Osteoblast (primary cell): ENCODE results near the gene P2RX6. TPM values are rescaled to one million over a fixed set of nuclear protein-coding genes. Genes with fewer than 3 reads are reported as not detected.
A peak's percentile ranks its signal among the peaks of the same experiment; 100 is the strongest.
"Not testable (repeated sequence)": the region's sequence is repeated elsewhere in the genome, so short reads cannot be mapped to it uniquely, and the experiment has no call there.

Source experiments
- DNase-seq: peaks from one replicate; pipeline ENCODE4 v3.0.0; 2011; ENCODE audit warnings: low spot score, mixed read lengths; ENCODE audit not compliant: insufficient read length; ENCODE audit errors: missing footprints
- H2AFZ ChIP-seq: 2 replicates; pipeline ENCODE4 v1.6.0; 2011; ENCODE audit warnings: mild to moderate bottlenecking, low read length
- H3K27ac ChIP-seq: 2 replicates; pipeline ENCODE4 v1.5.1; 2011; ENCODE audit warnings: mild to moderate bottlenecking, low read depth, low read length, moderate library complexity
- H3K27me3 ChIP-seq: 2 replicates; pipeline ENCODE4 v1.6.0; 2012; ENCODE audit warnings: mild to moderate bottlenecking, control low read depth, inconsistent platforms, low read length, moderate library complexity; ENCODE audit not compliant: insufficient read depth
- H3K36me3 ChIP-seq: 2 replicates; pipeline ENCODE4 v1.5.1; 2011; ENCODE audit warnings: mild to moderate bottlenecking, low read length, control low read depth, moderate library complexity; ENCODE audit not compliant: insufficient read depth
- H3K4me1 ChIP-seq: 2 replicates; pipeline ENCODE4 v1.5.1; 2011; ENCODE audit warnings: mild to moderate bottlenecking, low read length, control low read depth, moderate library complexity; ENCODE audit not compliant: insufficient read depth
- H3K4me2 ChIP-seq: 2 replicates; pipeline ENCODE4 v1.6.0; 2011; ENCODE audit warnings: mild to moderate bottlenecking, low read length; ENCODE audit not compliant: insufficient read depth
- H3K4me3 ChIP-seq: fragments of 200-600 bp; sonication (generic); 3 replicates; pipeline ENCODE4 v1.5.1; 2012; ENCODE audit warnings: mild to moderate bottlenecking, low read length, inconsistent platforms; ENCODE audit not compliant: insufficient read depth
- H3K79me2 ChIP-seq: 2 replicates; pipeline ENCODE4 v1.6.0; 2012; ENCODE audit warnings: mild to moderate bottlenecking, low read length, control low read depth, inconsistent platforms; ENCODE audit not compliant: insufficient read depth
- H3K9me3 ChIP-seq: 2 replicates; pipeline ENCODE4 v1.5.1; 2011; ENCODE audit warnings: low read depth, low read length, control low read depth
- H4K20me1 ChIP-seq: 2 replicates; pipeline ENCODE4 v1.6.0; 2012; ENCODE audit warnings: mild to moderate bottlenecking, low read length, control low read depth; ENCODE audit not compliant: insufficient read depth
- CTCF ChIP-seq: IDR thresholded peaks from 2 replicates; pipeline ENCODE4 v1.5.1; 2011; ENCODE audit warnings: mild to moderate bottlenecking, low read depth, low read length, moderate library complexity; ENCODE audit errors: extremely low read depth
- total RNA-seq: library from RNA; depleted of rRNA; stranded (reverse); fragments of >200 nt; gene quantifications from 2 replicates; pipeline ENCODE4 v1.2.3, GENCODE V29; 2012

P2RX6 gene
- total RNA-seq, 1 donor = 5.1 TPM

- no peak overlapping the region for H3K4me2 ChIP-seq
- H3K27me3 ChIP-seq = peaks cover 31% of the 10 kb centered on the region
- H3K9me3 ChIP-seq = no peaks in the 10 kb centered on the region
- H2AFZ ChIP-seq = no peak overlapping the region
- DNase-seq = no peak
- no peak for TF ChIP-seq CTCF
- no peaks in the 10 kb centered on the region for H3K36me3 ChIP-seq
- H4K20me1 ChIP-seq = peaks cover 3% of the 10 kb centered on the region
- H3K4me1 ChIP-seq = no peaks in the 10 kb centered on the region
- no peak overlapping the region for H3K4me3 ChIP-seq
- H3K79me2 ChIP-seq = no peaks in the 10 kb centered on the region
- no peak overlapping the region for H3K27ac ChIP-seq
These were observed 47.2 kb upstream of the P2RX6 start for GRCh38 chr22:20967697-20968211.

- Histone ChIP-seq H3K36me3 (no peaks in the 10 kb centered on the region), H3K4me2 (no peak overlapping the region), H2AFZ (no peak overlapping the region), H3K4me1 (no peaks in the 10 kb centered on the region), H4K20me1 (peaks cover 3% of the 10 kb centered on the region), H3K27me3 (peaks cover 30% of the 10 kb centered on the region), H3K27ac (no peak overlapping the region), H3K4me3 (no peak overlapping the region), H3K79me2 (no peaks in the 10 kb centered on the region), H3K9me3 (no peaks in the 10 kb centered on the region)
- TF ChIP-seq CTCF = no peak
- peak; percentile 89 for DNase-seq
These were observed 46.5 kb upstream of the P2RX6 start for GRCh38 chr22:20968281-20968977.

- Histone ChIP-seq H3K9me3 (no peaks in the 10 kb centered on the region), H3K4me3 (no peak overlapping the region), H4K20me1 (no peaks in the 10 kb centered on the region), H3K79me2 (no peaks in the 10 kb centered on the region), H3K4me2 (no peak overlapping the region), H3K27me3 (peaks cover 5% of the 10 kb centered on the region), H3K4me1 (no peaks in the 10 kb centered on the region), H3K36me3 (no peaks in the 10 kb centered on the region), H2AFZ (no peak overlapping the region), H3K27ac (no peak overlapping the region)
- peak; percentile 55 for DNase-seq
- TF ChIP-seq CTCF = no peak
These were observed 43.9 kb upstream of the P2RX6 start for GRCh38 chr22:20970939-20971657.

GRCh38 chr22:20972014-20972694 lies 42.8 kb upstream of the P2RX6 start:
- H3K36me3 ChIP-seq, H3K9me3 ChIP-seq, H3K4me1 ChIP-seq, H3K27ac ChIP-seq, H3K27me3 ChIP-seq, H4K20me1 ChIP-seq, H3K4me2 ChIP-seq, H3K4me3 ChIP-seq, H3K79me2 ChIP-seq, H2AFZ ChIP-seq: not testable (repeated sequence)
- peak; percentile 84 for DNase-seq
